MCF 10A (cell line): ENCODE measurements around the gene EHD3. TPM values are rescaled to one million over a fixed set of nuclear protein-coding genes. Genes with fewer than 3 reads are reported as not detected.

ENCODE experiments used
- Bru-seq: library from RNA; stranded (reverse); fragments of 400-500 nt; gene quantifications from one replicate; lab custom pipeline; 2021; lab: Mats Ljungman, UMichigan
- BruChase-seq, 2 experiments: library from RNA; stranded (reverse); fragments of 400-500 nt; gene quantifications; one replicate each; lab custom pipeline; 2021; lab: Mats Ljungman, UMichigan
- BruUV-seq: library from RNA; stranded (reverse); fragments of 400-500 nt; replicated peaks from 2 replicates; lab custom pipeline; 2021; lab: Mats Ljungman, UMichigan
- CTCF ChIA-PET: fragments of 300-600 bp; sonication (Branson Sonifier 250); formaldehyde crosslinking; extraction: SDS; loops from one replicate; lab custom pipeline; 2021; ENCODE audit warnings: antibody characterized with exemption, inconsistent platforms; lab: Yijun Ruan, JAX
- POLR2A ChIA-PET: fragments of 300-600, 350-650 bp; sonication (Branson Sonifier 250); formaldehyde crosslinking; extraction: SDS; loops from one replicate; lab custom pipeline; 2020; ENCODE audit warnings: antibody characterized with exemption, inconsistent platforms; lab: Yijun Ruan, JAX
- DNase-seq: peaks from one replicate; pipeline ENCODE4 v3.0.0-alpha.2; 2018; ENCODE audit not compliant: unreplicated experiment
- H3K27ac Mint-ChIP-seq: one replicate; pipeline ENCODE4 v1.8.0; 2022; ENCODE audit warnings: mild to moderate bottlenecking, low read depth, mixed read lengths; ENCODE audit not compliant: unreplicated experiment
- H3K27me3 Mint-ChIP-seq: one replicate; pipeline ENCODE4 v1.8.0; 2022; ENCODE audit warnings: mixed read lengths; ENCODE audit not compliant: insufficient read depth, unreplicated experiment
- H3K36me3 Mint-ChIP-seq: one replicate; pipeline ENCODE4 v1.8.0; 2022; ENCODE audit warnings: mild to moderate bottlenecking, moderate library complexity, mixed read lengths; ENCODE audit not compliant: insufficient read depth, unreplicated experiment
- H3K4me1 Mint-ChIP-seq: one replicate; pipeline ENCODE4 v1.8.0; 2022; ENCODE audit warnings: mixed read lengths; ENCODE audit not compliant: insufficient read depth, unreplicated experiment
- H3K4me3 Mint-ChIP-seq: one replicate; pipeline ENCODE4 v1.8.0; 2022; ENCODE audit warnings: mild to moderate bottlenecking, moderate library complexity, mixed read lengths; ENCODE audit not compliant: unreplicated experiment
- H3K9me3 Mint-ChIP-seq: one replicate; pipeline ENCODE4 v1.8.0; 2022; ENCODE audit warnings: mixed read lengths; ENCODE audit not compliant: unreplicated experiment
- intact Hi-C: fragments of 100-400 bp; cut with micrococcal nuclease; formaldehyde crosslinking; loops from 2 replicates; pipeline ENCODE4 v1.14.1; 2022
- long read RNA-seq: library from polyadenylated mRNA; stranded (forward); transcript quantifications from one replicate; pipeline ENCODE4 v2.0.0, GENCODE V29; 2022
- total RNA-seq: library from RNA; stranded (reverse); gene quantifications from 2 replicates; pipeline ENCODE4 v1.2.3, GENCODE V29; 2022
- TF ChIP-seq, protein P1 (sequence below): fragments of 200-600 bp; IDR thresholded peaks from one replicate; pipeline ENCODE4 v1.8.0; 2022; ENCODE audit warnings: antibody characterized with exemption, mild to moderate bottlenecking; ENCODE audit not compliant: unreplicated experiment

The EHD3 gene
- total RNA-seq (0.49 and 0.86 TPM in 2 replicates), Bru-seq, nascent RNA (percentile 21 among the genes with signal in this experiment), BruChase-seq, experiment 1, labeled RNA remaining after a 6-hour chase (percentile 23 among the genes with signal in this experiment), BruChase-seq, experiment 2, labeled RNA remaining after a 2-hour chase (percentile 20 among the genes with signal in this experiment)
- long read RNA-seq, full-length matches to known transcripts: 2 of 4 reads
- long read RNA-seq, partial matches to known transcripts: 1 of 4 reads
- long read RNA-seq, other reads (novel, unspliced or antisense): 1 of 4 reads

DNA sequence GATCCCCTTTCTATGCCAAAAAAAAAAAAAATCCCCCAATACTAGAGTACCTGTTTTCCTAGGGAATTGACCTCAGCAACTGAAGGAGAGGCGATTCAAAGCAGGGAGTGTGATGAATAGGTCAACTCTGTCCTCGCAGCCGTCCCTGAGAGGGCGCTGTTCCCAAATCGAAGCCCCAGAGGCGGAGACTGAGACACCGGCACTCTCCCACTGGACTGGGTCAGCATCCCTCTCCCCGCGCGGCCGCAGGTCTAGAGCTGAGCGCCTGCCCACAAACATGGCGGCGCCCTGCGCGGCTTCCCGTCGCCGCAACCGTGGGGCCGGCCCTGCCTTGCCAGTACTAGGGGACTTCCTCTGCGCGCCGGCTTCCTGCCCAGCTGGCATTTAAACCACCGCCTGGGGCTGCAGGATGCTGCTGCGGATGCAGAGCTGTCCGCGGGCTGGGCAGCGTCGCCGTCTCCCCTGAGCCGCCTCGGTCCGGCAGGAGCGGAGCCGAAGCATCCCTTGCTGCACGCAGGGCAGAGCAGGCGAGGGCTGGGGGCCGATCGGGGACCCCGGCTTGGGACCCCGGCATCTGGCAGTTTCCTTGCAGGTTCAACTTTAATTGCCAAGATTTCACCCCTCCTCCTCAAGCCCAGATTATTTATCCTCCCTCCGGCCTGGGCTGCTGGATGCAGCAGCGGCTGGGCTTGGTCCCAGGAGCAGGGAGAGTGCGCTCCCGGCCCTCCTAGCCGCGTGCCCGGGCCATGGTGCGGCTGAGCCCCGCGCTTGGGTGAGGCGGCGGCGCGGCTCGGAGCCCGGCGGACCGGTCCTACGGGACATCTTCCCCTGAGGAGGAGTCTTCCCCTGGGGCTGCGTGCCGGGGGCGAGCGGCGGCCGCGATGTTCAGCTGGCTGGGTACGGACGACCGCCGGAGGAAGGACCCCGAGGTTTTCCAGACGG, at the start of gene EHD3:
EHD3 (plus strand) TSS at position 412 of the 942 bp plus-strand sequence; CDS start at position 882, 470 bp downstream.
- H3K36me3 Mint-ChIP-seq: no peaks in the 10 kb centered on the region
- H3K27ac Mint-ChIP-seq: no peak within 1 kb of the TSS
- peak within 1 kb of the TSS; percentile 64 for H3K4me3 Mint-ChIP-seq
- ChIA-PET POLR2A (interaction anchor here (0.6 to 0.7 kb wide), 2 partner anchors 16 to 1581 kb away, joined by 3 to 4 read pairs; no protein-coding TSS in a partner anchor), CTCF (interaction anchor here (0.6 to 1.2 kb wide), 9 partner anchors 9 to 652 kb away, joined by 3 to 6 read pairs (median 3); no protein-coding TSS in a partner anchor)
- intact Hi-C loops: loop anchor here (1.0 to 5.0 kb wide), 2 partner anchors 98 to 201 kb away; no protein-coding TSS in a partner anchor
- TF ChIP-seq, protein P1, sequence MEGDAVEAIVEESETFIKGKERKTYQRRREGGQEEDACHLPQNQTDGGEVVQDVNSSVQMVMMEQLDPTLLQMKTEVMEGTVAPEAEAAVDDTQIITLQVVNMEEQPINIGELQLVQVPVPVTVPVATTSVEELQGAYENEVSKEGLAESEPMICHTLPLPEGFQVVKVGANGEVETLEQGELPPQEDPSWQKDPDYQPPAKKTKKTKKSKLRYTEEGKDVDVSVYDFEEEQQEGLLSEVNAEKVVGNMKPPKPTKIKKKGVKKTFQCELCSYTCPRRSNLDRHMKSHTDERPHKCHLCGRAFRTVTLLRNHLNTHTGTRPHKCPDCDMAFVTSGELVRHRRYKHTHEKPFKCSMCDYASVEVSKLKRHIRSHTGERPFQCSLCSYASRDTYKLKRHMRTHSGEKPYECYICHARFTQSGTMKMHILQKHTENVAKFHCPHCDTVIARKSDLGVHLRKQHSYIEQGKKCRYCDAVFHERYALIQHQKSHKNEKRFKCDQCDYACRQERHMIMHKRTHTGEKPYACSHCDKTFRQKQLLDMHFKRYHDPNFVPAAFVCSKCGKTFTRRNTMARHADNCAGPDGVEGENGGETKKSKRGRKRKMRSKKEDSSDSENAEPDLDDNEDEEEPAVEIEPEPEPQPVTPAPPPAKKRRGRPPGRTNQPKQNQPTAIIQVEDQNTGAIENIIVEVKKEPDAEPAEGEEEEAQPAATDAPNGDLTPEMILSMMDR: peak; percentile 31
- peaks cover 4% of the 10 kb centered on the region for H3K4me1 Mint-ChIP-seq
- peak; percentile 60 for DNase-seq
- peaks cover 46% of the 10 kb centered on the region for H3K27me3 Mint-ChIP-seq
- BruUV-seq: no TSS peak
- no peaks in the 10 kb centered on the region for H3K9me3 Mint-ChIP-seq

DNA sequence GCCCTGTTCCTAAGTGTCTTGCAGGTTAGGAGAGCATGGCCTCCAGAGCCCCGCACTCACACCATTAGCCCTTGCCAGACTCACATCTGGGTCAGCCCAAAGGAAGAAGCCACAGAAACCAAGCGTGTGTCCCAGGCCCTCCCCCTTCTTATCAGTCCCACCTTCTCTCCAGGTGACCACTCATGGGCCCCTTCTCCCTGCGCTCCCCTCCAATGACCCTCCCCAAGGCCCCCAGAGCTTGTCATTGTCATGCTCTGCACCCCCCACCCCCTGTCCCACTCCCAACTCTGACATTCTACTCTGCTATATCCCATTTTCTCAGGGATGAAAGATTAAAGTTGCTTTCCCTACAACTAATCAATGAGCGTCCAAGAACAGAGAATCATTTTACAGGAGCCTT, 46.8 kb upstream of the EHD3 start:
- no peaks in the 10 kb centered on the region for H3K36me3 Mint-ChIP-seq
- peaks cover 43% of the 10 kb centered on the region for H3K27me3 Mint-ChIP-seq
- no peaks in the 10 kb centered on the region for H3K9me3 Mint-ChIP-seq
- no peak for DNase-seq
- no peaks in the 10 kb centered on the region for H3K4me1 Mint-ChIP-seq
- BruUV-seq: no TSS peak
- no peak overlapping the region for H3K27ac Mint-ChIP-seq
- ChIA-PET POLR2A (interaction anchor here (1.1 kb wide), 1 partner anchor 12 kb away, joined by 4 read pairs; no protein-coding TSS in a partner anchor), CTCF (no interaction called here)
- intact Hi-C loops: no loop called here
- TF ChIP-seq, protein P1: no peak
- H3K4me3 Mint-ChIP-seq: no peak overlapping the region

DNA sequence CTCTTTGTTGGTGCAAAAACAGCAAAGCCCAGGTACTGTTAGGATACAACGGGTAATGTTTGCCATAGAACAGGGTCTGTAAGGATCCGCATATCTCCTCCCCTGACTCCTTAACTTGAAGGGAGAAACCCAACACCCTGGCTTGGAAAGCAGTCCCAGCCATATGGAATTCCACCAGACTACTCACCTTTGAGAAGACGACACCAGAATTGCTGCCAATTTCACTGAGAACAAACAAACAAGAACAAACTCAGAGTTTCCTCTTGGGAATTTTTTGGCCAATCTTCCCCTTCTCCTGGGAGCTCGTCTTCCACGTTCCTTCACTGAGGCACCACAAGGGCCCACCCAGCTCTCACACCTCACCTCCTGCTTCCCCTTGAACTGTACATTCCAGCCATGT, 45.8 kb upstream of the EHD3 start:
- TF ChIP-seq, protein P1: no peak
- Mint-ChIP-seq H3K27ac (no peak overlapping the region), H3K4me3 (no peak overlapping the region), H3K9me3 (no peaks in the 10 kb centered on the region), H3K4me1 (no peaks in the 10 kb centered on the region), H3K27me3 (peaks cover 43% of the 10 kb centered on the region), H3K36me3 (no peaks in the 10 kb centered on the region)
- CTCF ChIA-PET: interaction anchor here (0.6 kb wide), 1 partner anchor 45 kb away, joined by 3 read pairs; no protein-coding TSS in a partner anchor
- DNase-seq: no peak
- intact Hi-C loops: no loop called here
- no TSS peak for BruUV-seq
- POLR2A ChIA-PET: interaction anchor here (1.1 kb wide), 1 partner anchor 13 kb away, joined by 4 read pairs; no protein-coding TSS in a partner anchor
